HK-2 (cell line): Measurements from ENCODE around the gene RRAS.
"Not testable (repeated sequence)": the region's sequence is repeated elsewhere in the genome, so short reads cannot be mapped to it uniquely, and the experiment has no call there.

Experiments
- DNase-seq: peaks from one replicate; pipeline ENCODE4 v3.0.0-alpha.2; 2018; ENCODE audit not compliant: unreplicated experiment

The RRAS gene

DNA sequence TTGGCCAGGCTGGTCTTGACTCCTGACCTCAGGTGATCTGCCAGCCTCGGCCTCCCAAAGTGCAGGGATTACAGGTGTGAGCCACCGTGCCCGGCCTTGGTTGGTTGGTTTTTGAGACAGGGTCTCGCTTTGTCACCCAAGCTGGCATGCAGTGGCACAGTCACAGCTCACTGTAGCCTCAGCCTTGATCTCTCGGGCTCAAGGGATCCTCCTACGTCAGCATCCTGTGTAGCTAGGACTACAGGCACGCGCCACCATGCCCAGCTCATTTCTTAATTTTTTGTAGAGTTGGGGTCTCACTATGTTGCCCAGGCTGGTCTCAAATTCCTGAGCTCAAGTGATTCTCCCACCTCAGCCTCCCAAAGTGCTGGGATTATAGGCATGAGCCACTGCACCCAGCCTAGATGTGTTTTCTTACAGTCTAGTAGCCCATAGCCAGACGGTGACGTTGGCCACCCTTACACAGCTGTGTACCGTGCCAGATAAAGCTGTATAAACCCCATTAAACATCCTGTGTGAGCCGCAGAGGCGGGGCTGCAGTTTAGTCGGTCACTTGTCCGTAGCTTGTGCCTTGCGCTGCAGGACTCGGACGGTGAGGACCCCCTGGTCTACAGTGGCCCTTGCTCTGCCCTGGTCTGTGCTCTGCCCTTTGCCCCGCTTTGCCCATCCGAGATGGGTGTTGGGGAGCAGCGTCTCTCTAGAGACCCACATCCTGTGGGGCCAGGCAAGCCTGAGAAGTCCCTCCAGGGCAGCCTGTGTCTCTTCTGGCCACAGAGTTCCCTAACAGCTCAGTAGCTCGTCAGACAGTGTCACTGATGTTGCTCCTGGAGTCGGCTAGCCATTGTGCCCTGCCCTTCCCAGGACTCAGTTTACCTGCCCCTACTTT is 15.9 kb upstream of the RRAS start:
- no peak for DNase-seq

DNA sequence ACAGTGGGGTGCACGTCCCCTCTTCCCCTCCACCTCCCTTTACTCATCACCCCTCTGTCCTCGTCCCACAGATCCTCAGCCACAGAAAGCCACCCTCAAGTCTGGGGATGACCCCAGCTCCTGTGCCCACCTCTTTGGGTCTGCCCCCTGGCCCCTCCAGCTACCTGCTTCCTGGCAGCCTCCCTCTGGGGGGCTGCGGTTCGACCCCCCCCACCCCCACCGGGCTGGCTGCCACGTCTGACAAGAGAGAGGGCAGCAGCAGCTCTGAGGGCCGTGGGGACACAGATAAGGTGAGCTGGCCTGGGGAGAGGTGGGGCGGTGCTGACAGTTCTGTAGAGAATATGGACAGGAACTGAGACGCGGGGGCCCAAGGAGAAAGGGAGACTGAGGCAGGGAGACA is 14.6 kb upstream of the RRAS start:
- DNase-seq, result no peak

DNA sequence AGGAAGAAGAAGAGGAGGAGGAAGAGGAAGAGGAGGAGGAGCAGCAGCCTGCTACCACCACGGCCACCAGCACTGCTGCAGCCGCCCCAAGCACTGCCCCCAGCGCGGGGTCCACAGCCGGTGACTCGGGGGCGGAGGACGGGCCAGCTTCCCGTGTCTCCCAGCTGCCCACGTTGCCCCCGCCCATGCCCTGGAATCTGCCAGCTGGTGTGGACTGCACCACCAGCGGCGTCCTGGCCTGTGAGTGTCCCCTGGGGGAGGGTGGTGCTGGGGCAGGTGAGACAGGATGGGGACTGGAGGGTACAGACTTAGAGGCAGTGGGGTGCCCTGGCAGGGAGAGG is 13.5 kb upstream of the RRAS start:
- DNase-seq, result no peak

DNA sequence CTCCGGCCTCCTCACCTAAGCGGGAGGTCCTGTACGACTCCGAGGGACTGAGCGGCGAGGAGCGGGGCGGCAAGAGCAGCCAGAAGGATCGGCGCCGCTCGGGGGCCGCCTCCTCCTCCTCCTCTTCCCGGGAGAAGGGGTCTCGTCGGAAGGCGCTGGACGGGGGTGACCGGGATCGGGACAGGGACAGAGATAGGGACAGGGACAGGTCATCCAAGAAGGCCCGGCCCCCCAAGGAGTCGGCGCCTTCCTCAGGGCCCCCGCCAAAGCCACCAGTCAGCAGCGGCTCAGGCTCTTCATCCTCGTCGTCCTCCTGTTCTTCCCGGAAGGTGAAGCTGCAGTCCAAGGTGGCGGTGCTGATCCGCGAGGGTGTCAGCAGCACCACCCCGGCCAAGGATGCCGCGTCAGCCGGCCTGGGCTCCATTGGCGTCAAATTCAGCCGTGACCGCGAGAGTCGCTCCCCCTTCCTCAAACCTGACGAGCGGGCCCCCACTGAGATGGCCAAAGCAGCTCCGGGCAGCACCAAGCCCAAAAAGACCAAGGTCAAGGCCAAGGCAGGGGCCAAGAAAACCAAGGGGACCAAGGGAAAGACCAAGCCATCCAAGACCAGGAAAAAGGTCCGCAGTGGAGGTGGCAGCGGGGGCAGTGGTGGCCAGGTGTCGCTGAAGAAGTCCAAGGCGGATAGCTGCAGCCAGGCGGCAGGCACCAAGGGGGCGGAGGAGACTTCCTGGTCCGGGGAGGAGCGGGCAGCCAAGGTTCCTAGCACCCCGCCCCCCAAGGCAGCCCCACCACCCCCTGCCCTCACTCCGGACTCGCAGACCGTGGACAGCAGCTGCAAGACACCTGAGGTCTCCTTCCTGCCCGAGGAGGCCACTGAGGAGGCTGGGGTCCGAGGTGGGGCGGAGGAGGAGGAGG is 12.9 kb upstream of the RRAS start:
- DNase-seq, result no peak

DNA sequence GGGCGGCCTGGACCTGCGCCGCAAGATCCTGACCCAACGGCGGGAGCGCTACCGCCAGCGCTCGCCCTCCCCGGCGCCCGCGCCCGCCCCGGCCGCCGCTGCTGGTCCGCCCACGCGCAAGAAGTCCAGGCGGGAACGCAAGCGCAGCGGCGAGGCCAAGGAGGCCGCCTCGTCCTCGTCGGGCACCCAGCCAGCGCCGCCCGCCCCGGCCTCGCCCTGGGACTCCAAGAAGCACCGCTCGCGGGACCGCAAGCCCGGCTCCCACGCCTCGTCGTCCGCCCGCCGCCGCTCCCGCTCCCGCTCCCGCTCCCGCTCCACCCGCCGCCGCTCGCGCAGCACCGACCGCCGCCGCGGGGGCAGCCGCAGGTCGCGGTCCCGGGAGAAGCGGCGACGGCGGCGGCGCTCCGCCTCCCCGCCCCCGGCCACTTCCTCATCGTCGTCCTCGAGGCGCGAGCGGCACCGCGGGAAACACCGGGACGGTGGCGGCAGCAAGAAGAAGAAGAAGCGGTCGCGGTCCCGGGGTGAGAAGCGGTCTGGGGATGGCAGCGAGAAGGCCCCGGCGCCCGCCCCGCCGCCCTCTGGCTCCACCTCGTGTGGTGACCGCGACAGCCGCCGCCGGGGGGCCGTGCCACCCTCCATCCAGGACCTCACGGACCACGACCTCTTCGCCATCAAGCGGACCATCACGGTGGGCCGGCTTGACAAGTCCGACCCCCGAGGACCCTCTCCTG is 12.0 kb upstream of the RRAS start:
- DNase-seq, result no peak

DNA sequence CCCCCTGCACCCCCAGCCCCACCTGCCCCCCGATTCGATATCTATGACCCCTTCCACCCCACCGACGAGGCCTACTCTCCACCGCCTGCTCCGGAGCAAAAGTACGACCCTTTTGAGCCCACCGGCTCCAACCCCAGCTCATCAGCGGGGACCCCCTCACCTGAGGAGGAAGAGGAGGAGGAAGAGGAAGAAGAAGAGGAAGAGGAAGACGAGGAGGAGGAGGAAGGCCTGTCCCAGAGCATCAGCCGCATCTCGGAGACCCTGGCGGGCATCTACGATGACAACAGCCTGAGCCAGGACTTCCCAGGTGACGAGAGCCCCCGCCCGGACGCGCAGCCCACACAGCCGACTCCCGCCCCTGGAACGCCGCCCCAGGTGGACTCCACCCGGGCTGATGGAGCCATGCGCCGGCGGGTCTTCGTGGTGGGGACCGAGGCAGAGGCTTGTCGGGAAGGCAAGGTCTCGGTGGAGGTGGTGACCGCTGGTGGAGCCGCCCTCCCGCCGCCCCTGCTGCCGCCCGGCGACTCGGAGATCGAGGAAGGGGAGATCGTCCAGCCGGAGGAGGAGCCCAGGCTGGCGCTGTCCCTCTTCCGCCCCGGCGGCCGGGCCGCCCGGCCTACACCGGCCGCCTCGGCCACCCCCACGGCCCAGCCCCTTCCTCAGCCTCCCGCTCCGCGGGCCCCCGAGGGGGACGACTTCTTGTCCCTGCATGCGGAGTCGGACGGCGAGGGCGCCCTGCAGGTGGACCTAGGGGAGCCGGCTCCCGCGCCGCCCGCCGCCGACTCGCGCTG is 11.3 kb upstream of the RRAS start:
- DNase-seq, result no peak

DNA sequence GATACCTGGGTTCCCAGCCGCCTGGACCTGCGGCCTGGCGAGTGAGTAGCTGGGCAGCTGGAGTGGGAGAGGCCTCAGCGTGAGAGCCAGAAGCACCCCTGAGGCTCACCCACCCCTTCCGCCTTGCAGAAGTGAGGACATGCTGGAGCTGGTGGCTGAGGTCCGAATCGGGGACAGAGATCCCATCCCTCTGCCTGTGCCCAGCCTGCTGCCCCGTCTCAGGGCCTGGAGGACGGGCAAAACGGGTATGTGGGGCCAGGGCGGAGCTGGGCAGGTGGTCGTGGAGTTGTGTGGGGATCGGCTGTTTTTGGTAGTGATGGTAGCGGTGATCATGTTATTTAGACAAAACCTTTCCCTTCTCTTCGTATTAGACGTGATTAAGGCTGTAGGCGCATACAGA is 6.6 kb upstream of the RRAS start:
- no peak for DNase-seq

DNA sequence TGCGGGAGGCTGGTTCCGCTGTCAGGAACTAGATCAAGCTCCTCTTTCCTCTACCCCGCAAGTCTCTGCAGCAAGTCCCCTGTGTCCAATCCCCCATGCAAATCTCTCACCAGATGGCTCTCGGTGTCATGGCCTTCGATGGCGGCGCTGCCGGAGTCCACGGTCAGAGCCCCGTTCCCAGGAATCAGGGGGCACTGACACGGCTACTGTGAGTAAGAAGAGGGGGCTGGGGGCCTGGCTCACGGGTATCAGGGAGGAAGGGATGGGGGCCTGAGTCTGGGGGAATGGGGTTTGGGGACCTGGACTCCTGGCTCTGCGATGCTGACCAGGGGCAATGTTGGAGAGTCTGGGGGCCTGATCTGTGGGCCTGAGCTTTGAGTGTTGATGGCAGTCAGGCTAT is 6.1 kb upstream of the RRAS start:
- no peak for DNase-seq

DNA sequence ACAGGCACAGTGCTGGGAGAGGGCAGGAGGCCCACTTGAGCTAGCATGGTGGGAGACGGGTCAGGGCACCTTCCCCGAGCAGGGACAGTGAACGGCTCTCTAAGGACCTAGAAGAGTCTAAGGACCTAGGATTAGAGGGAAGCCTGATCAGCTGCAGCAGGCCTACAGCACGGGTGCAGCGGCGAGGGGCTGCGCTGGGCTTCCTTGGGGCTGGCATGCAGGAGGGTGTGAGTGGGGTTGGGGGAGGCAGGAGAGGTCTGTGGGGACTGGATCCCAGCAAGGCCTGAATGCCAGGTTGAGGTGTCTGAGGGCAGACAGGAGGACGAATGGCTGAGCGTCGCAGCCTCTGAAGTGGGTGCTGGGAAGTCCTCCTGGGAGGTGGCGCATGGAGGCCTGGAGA is 5.6 kb upstream of the RRAS start:
- DNase-seq, result no peak

DNA sequence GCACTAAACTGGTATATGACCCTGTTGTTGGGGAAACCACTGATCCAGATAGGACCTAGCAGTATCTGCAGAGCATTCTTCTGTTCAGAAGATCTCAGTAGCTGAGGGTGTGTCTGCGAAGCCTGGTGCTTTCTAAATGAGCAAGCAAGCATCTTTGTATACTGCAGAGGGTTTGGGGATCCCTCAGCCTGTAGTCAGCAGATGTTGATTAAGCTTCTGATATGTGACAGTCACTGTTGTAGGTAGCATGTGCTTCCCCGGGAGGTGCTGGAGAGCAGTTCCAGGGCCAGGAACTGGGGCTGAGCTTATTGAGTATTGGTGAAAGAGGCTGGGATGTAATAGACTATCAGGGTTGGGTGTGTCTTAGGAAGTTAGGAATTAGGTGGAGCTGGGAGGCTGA is 3.5 kb upstream of the RRAS start:
- no peak for DNase-seq

DNA sequence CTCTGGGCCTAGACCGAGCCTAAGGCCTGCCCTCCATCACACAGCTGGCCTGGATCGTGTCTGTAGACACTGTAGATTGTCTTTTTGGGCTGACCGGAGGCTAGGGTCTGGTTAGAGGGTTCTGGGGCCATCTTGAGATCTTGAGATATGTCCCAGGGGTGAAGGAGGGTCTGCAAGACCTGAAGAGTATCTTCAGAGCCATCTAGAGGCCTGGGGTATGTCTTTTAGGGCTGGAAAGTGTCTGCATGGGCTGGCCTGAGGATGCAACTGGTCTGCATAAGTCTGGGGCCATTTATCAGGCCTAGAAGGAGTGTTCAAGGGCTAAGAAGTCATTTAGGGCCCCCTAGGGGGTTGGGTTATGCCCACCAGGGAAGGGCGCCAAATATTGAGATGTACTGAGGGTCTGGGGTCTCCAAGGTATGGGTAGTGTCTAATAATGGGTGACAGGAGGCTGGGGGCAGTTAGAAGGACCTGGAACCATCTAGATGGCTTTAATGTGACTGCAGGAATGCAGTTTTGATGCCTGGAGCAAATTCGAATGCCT is 2.6 kb upstream of the RRAS start:
- no peak for DNase-seq

DNA sequence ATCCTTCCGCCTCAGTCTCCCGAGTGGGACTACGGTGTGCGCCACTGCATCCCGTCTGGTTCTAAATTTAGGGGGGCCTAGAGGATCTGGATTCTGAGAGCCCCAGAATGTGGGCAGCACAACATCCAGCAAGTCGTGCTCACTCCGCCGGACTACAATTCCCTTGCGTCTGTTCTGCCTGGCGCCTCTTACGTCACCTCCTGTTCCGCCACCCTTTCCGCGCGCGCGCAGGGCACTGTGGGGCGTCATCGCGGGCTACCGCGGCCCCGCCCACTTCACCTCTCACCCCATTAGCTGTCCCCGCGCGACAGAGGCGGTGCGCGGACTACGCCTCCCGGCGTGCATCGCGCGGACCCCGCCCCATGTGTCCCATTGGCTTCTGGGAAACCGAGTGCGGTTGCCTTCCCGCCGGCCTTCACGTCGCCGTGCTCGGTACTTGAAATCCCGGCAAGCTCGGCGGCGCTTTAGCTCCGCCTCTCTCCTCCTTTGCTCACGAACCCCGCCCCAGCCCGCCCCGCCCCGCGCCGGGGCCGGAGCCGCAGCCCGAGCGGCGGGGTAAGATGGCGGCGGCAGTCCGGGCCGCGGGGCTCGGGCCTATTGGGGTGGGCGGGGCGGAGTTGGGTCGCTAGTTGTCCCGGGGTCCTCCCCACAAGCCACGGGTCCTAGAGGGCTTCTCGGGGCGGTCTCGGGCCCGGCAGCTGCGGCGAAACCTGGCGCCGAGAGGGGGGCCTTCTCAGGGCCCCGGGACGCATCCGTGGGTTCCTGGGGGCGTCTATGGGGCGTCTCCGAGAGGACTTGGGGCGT is 1.9 kb upstream of the RRAS start, which contains the start of gene SCAF1:
SCAF1 (plus strand) TSS at position 522 of the 804 bp plus-strand sequence. CDS start 2,818 bp downstream, outside the sequence.
- DNase-seq, result peak; percentile 99

DNA sequence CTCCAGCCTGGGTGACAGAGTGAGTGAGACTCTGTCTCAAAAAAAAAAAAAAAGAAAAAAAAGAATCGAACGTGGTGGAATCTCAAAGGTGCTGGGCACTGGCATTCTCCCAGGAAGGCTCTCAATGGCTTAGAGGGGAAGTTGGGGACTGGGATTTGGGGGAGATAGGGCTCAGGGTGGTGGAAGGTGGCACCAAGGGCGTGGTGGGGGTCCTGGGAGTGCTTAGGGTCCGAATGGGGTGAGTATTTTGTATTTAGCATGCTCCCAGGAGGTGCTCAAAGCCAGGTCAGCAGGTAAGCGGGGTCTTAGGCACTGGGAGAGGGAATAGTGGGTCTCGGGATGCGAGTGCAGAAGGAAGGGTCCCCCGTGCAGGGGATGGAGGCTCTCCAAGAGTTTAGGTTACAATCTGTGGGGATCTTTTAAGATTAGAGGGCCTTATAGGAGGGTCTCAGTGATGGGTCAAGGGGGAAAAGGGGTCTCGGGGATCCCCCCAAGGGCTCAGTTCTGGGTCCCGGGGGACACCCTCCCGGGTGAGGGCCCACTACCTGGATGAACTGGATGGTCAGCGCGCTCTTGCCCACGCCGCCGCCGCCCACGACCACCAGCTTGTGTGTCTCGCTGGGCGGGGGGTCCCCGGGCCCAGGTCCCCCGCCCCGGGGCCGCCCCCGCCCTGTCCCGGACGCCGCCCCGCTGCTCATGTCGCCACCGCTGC is 386 bp downstream of the RRAS start:
- no peak for DNase-seq

DNA sequence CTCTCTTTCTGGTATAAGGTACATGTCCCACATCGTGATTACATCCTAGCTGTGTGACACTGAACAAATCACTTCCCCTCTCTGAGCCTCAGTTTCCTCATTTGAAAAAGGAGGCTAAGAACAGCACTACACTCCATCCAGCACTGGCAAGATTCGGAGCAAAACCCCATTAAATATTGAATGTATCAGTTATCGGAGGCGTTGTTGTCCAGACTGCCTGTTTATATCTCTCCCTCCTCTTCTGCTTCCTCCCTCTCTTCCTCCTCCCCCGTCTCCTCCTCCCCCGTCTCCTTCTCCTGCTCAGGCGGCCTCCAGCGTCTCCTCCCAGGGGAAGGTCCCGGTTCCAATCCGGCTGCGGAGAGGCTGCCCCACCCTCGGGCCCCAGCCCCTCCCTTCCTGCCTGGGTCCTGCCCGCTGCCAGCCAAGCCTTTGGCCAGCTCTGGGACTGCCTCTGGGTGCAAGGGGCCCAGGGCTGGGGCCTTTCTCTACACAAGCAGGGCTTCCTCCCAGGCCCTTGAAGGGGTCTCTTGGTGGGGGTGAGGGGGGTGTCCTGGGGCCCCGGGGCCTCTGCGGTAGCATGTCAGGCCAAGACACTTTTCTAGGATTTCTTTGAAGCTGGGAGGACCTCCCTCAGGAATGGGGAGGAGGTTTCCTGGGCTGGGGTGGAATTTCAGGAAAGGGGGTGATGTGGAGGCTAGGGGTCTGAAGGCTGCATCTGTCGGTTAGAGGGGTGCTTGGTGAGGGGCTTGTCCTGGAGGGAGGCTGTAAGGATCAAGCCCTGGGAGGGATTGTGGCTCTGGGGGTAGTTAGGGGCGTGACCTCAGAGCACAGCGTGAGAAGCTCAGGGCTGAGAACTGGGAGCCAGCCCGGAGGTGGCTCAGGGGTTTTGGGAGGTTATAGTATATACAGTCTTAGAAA is 1.9 kb downstream of the RRAS start:
- peak; percentile 88 for DNase-seq

DNA sequence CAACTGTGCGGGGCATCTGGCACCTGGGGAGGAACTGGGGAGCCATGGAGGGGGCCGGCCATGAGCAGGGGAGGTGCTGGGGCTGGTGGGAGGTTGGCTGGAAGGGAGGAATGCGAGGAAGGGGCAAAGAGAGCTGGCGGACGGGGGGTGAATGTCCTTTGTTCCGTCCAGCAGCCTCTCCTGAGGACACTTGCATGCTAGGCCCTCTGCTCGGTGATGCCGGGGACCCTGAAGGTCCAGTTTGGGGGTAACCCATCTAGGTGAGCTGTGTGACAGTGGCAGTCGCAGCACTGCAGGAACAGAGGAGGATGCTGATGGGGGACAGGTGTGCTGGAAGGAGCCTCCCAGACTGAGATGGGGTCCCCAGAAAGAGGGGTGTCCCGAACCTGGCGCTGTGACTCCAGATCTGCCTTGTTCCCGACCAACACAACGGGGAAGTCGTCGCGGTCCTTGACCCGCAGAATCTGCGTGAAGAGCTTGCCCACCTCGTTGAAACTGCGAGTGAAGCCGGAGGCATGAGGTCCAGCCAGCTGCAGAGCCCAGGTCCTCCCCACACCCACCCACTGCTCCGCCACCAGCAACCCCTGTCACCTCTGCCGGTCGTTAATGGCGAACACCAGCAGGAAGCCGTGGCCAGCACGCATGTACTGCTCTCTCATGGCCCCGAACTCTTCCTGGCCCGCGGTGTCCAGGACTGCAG is 3.6 kb downstream of the RRAS start:
- DNase-seq, result no peak

DNA sequence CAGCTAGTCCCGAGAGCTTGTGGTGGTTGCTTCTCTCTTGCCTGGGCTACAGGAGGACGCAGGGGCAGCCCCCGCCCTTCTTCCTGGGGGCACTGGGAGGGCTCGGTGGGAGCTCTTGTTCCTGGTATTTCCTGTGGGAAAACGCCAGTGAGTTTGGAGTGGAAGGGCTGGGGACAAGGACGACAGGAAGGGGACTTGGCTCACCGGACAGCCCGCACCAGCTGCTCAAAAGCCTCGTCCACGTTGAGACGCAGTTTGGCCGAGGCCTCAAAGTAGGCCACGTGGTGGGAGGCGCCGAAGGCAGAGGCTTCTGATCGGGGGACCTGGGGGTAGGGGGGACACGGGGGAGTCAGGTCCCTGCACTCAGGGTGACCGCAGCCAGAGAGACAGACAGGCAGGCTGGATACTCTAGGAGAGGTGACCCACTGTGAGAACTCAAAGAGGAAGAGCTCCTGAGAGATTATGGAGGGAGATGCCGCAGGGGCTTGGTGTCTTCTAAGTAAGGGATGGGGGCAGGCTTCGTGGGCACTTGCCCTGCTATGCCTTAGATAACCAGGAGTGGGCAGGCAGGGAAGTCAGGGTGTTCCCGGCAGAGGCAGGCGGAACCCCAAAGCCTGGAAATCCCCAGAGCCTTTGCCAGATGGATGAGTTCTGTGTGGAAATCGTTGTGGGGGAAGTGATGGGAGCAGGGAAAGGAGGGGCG is 4.3 kb downstream of the RRAS start:
- DNase-seq, result no peak

DNA sequence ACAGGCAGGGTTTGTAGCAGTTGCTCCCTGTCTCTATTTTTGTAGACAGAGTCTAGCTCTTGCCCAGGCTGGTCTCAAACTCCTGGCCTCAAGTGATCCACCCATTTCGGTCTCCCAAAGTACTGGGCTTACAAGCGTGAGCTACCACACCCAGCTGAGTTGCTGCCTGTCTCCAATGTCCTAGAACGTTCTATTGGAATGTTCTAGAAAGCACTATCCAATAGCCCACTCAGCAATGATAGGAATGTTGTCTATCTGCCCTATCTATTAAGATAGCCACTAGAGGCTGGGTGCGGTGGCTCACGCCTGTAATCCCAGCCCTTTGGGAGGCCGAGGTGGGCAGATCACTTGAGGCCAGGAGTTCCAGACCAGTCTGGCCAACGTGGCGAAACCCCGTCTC is 6.7 kb downstream of the RRAS start:
- not testable (repeated sequence) for DNase-seq
